NCI-H446 treated with DMSO at 0.1 percent for 48 hours (cell line): ENCODE data around the gene MAPK8IP3.

ENCODE experiments used
- DNase-seq: peaks from one replicate; lab custom pipeline; 2025; lab: John Stamatoyannopoulos, UW

The MAPK8IP3 gene

GRCh38 chr16:1741553-1742165 is 35.7 kb downstream of the MAPK8IP3 start:
- no peak for DNase-seq

GRCh38 chr16:1743376-1744337 is 37.7 kb downstream of the MAPK8IP3 start:
- DNase-seq = no peak

DNA sequence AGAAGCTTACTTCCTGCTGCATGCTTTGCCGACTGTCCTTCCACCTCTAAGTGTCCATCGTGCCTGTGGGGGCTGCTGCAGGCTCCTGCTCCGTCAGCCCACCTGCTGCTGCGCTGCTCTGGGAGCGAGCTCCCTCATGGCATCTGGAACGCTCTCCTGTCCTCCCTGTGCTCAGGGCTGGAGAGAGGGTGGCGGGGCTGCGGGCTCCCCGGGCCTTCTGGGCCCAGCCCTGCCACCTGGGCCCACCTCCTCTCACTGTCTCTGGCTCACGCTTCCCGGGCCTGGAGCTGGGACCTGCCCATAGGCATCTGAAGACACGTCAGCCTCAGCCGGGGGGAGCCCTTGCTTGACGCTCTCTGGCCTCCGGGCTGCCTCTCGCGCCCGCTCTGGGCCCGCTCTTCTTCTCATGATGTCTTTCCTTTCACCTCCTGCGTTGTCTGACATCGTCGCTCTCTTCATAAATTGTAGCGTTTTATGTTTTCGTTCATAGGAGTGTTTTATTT is 38.4 kb downstream of the MAPK8IP3 start:
- no peak for DNase-seq

DNA sequence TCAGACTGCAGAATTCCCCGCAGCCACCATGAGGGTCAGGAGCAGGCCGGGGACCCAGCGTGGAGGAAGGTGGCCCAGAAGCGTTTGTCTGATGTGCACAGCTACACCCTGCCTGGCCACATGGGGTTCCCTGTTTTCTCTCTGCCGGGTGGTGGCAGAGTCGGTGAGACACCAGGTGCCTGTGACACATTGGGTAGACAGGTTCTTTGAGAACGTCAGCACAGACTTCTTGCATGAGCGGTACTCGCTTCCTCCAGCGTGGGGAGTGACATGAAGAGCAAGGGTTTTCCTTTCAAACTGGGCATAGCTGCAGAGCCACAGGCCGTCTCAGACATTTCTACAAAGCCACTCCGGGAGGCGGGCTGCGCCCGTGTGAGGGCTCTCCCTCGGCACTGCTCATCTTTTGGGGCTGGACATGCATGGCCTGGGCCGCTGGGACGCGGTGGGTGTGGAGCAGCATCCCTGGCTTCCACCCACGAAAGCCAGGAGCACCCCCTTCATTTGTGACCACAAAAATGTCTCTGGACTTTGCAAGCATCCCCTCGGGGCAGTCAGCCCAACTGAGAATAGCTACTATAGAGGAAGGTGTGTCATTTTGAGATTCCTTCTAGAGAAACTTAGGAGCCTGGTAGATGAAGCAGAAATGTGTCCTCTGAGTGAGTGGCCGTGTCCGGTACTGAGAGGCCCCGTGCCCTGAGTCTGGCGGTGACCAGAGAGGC is 39.3 kb downstream of the MAPK8IP3 start:
- no peak for DNase-seq

DNA sequence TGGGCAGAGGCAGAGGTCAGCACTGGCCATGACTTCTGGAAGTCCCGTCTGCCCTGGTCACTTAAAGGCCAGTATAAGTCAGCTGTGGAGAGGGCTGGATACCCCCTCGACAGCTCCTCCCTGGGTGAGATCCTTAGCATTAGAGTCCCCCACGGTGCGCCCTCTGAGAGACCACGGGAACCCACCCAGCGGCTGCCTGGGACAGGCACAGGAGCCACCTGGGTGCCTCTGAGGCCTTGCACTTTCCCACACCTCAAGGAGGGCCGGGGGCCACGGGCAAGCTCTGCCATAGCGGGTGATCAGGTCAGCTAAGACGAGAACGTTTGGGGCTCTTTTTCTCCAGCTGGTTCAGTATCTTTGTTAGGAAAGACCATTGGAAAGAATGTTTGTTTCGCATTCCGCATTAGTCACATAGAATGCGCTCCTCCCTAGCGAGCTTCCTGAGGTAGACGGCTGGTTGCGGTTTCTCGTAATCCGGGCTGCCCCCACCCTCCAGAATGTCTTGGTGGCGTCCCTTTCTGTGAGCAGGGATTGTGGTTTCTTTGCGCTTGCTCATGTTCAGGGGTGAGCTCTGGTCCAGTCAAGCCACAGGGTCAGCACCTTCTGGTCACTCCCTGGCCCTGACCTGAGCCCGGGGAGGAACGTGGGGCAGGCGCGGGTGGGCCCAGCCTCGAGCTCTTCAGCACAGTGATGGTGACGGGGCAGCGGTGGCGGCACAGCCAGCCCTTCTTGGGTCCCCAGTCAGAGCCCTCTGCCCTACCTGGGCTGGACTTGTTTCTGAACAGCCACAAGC is 40.1 kb downstream of the MAPK8IP3 start:
- DNase-seq = no peak

- no peak for DNase-seq
These were observed 40.7 kb downstream of the MAPK8IP3 start for GRCh38 chr16:1746693-1747195.

- DNase-seq = no peak
These were observed 41.9 kb downstream of the MAPK8IP3 start for GRCh38 chr16:1747934-1748333.

- DNase-seq = no peak
These were observed 43.4 kb downstream of the MAPK8IP3 start for GRCh38 chr16:1749152-1750117.

DNA sequence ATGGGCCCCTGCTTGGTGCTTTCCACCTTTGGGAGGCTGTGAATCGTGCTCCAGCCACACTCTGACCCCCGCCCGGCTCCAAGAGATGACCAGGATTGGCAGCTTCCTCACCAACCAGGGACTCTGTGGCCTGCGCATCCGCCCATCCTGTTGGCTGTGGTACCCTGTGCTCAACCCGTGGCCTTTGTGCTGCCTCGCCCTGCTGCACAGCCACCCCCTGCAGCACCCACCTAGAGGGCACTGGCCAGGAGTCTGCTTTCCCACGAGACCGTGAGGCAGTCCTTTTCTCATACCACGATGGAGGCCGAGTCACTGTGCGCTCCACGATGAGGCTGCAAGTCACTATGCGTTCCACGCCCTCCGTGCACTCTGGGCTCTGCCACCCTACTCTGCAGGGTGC is 46.0 kb downstream of the MAPK8IP3 start:
- DNase-seq = no peak

- DNase-seq = no peak
These were observed 46.9 kb downstream of the MAPK8IP3 start for GRCh38 chr16:1752853-1753252.

DNA sequence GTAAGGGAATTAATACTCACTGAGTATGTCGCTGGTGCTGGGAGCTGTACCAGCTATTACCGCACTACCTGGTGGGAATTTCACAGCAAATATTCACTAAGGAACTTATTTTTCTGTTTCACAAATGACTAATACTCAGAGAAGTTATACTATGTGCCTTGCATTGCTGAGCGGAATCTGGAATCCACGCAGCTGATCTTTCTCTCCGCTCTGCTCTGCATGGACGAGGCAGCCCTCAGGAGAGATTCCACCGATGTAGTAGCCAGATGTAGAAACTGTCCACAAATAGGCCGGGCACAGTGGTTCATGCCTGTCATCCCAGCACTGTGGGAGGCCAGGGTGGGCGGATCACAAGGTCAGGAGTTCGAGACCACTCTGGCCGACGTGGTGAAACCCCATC is 48.2 kb downstream of the MAPK8IP3 start:
- DNase-seq = no peak

- no peak for DNase-seq
These were observed 51.9 kb downstream of the MAPK8IP3 start for GRCh38 chr16:1757714-1758461.

DNA sequence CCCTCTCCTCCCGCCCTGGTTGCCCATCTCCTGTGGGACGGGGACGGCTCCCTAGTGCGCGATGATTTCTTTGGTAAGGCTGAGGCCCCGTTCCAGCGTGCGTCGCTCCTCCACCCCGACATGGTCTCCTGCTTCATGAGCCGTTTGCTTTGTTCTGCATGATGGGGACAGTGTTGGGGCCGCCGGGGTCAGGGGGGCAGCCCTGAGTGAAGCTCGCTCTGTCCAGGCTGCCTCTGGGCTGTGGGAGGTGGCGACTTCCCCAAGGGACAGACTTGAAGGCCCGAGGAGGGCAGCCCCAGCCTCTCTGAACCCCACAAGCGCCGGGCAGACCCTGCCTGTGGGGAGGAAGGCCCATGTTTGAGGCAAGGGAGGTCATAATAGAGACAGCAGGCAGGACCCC is 52.9 kb downstream of the MAPK8IP3 start:
- no peak for DNase-seq

- DNase-seq = no peak
These were observed 53.5 kb downstream of the MAPK8IP3 start for GRCh38 chr16:1759511-1759910.

GRCh38 chr16:1760911-1761310 is 54.9 kb downstream of the MAPK8IP3 start:
- DNase-seq = no peak

- DNase-seq = no peak
These were observed 55.8 kb downstream of the MAPK8IP3 start for GRCh38 chr16:1761751-1762150.

- no peak for DNase-seq
These were observed 56.3 kb downstream of the MAPK8IP3 start for GRCh38 chr16:1762196-1762878.

DNA sequence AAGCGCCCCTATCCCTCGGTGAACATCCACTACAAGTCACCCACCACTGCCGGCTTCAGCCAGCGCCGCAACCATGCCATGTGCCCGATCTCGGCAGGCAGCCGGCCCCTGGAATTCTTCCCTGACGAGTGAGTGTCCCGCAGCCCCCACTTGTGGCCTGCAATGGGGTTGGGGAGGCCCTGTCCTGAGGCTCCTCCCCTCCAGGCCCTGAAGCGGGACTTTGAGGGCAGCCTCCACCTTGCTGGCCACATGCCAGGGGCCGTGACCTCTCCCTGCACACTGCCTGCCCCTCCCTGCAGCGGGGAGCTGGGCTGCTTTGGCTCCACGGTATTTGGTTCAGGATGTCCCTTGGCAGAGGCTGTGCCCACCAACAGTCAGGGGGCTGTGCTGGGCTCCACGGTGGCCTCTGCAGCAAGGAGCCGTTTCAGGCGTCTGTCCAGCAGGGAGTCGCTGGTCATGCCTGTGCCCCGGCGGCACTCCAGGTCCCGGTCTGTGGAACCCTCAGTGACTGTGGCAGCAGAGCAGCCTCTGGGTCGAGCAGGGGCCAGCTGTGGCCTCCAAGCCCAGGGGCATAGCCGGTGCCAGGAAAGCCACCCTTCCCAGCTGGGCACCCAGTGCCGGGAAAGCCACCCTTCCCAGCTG is 57.0 kb downstream of the MAPK8IP3 start:
- DNase-seq = no peak
